Measurements from ENCODE around the gene DOP1A.

Gene DOP1A

DNA sequence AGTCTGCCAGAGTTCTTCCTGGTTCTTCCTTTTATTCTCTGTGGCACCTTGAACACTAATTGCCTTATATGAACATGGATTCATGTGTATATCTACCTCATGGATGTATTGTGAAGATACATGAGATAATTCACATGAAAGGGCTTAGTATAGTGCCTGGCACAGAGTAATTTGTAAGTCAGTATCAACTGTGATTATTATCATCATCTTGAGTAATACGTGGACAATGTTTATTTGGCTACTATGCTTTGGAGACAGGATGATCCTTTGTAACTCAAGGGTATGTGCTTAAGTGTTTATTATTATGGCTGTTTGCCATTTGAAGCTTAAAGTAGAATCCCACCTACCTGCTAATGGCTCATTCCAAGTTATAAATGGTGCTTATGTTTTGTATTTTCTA, 16.0 kb downstream of the DOP1A start:
- no peak for DNase-seq

DNA sequence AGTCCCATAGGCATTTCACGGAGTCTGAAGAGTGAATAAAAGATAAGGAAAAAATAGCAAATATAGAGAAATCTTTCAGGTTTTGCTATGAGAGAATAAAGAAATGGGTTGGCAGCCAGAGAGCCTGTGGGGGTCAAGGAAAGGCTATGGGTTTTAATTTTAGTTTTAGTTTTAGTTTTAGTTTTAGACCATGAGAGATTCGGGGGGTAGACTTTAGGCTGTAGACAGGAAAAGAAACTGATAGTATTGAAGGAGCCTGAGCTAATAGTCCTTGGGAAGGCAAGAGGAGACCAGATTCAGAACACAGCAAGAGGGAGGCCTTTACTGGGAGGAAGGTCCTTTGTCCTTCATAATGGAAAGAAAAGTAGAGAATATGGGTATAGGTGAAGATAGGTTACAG, 19.3 kb downstream of the DOP1A start:
- DNase-seq, result peak; percentile 78

DNA sequence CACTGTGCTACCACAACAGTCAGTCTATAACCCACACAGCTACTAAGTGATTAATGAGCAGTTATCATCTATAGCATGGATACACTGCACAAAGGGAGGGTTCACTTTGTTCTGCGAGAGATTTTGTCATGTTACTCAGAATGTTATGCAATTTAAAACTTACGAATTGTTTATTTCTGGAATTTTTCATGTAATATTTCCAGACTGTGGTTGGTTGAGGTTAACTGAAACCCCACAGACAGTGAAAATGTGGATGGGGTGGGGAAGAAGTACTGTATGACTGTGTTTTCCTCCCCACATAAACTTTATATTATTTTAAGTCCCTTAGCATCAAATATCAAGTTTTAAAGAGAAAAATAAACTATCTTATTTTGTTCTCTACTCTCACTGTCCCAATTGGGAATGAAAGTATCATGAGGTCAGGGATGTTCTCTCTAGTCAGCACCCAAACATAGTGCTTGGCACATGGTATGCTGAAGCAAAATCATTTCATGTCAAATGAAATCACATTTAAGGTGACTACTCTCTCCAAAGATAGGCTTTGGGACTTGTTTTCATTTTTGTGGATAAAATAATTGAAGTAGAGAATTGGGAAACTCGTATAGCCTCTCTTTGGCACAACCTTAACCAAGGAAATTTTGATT, 25.4 kb downstream of the DOP1A start:
- peak; percentile 82 for DNase-seq

DNA sequence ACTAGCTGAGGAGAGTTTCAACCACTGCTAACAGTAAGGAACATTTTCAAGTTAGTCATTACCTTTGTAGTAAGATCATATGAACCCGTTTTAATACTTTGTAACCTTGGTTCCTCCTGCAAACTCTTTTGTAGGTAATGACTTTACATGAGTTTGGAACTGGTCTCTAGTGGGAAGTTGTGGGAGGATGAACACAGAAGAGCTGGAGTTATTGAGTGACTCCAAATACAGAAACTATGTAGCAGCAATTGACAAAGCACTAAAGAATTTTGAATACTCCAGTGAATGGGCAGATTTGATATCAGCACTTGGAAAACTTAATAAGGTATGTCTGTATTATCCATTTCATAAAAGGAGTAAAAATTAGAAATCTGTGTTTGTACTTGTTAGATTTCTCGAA, 29.3 kb downstream of the DOP1A start:
- no peak for DNase-seq

DNA sequence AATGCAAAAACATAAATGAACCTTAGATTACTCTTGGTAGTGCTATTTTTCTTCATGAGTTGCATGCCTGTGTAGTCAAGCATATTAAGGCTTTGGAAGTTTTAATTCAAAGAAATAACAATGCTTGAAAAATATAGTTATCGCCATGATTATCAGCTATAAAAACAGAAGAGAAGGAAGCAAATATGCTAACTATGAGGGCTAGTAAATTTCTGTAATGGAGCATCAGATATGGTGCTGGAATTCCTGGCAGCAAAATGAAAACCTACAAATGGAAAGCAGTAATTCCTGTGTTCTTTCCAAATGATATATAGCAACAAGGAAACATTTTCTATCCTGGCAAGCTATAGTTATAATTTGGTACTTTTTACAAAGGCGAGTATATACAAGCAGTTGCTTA, 29.7 kb downstream of the DOP1A start:
- no peak for DNase-seq

DNA sequence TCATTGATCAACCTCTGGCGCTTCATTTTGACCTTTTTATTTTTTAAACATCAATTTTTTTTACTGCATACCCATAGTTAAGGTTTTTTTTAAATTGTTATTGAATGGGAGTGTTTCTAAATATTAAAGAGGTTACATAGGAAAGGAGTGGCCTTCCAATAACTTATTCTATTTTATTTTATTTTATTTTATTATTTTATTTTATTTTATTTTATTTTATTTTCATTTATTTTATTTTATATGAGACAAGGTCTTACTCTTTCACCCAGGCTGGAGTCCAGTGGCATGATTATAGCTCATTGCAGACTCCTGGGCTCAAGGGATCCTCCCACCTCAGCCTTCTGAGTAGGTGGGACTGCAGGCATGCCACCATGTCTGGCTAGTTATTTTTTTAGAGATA, 30.2 kb downstream of the DOP1A start:
- no peak for DNase-seq

DNA sequence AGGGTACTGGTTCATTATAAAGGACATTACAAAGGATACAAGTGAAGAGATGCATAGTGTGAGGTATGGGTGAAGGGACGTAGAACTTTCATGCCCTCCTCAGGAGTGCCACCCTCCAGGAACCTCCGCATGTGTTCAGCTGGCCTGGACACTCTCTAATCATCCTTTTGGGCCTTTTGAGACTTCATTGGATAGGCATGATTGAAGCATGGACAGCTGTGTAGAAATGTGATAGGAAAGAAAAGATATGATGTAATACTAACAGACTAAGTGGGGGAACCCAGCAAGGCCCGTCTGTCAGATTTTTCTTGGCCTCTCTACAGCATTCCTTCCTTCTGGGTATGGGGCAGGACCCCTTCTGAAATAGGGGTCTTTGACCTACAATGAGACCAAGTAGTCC, 31.1 kb downstream of the DOP1A start:
- no peak for DNase-seq

DNA sequence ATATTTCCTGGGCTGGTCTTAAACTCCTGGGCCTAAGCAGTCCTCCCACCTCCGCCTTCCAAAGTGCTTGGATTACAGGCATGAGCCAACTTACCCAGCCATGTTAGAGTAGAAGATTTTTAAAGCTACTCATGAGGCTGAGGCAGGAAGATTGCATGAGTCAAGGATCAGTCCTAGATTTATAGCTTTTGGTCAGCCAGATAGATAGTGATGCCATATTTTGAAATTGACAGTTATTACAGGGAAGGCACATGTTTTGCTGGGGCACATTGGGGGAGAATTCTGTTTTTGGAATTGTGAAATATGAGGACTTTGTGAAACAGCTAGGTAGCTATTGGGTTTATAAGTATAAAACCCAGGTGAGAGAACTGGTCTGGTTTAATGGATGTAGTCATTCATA, 40.9 kb downstream of the DOP1A start:
- DNase-seq, result no peak

DNA sequence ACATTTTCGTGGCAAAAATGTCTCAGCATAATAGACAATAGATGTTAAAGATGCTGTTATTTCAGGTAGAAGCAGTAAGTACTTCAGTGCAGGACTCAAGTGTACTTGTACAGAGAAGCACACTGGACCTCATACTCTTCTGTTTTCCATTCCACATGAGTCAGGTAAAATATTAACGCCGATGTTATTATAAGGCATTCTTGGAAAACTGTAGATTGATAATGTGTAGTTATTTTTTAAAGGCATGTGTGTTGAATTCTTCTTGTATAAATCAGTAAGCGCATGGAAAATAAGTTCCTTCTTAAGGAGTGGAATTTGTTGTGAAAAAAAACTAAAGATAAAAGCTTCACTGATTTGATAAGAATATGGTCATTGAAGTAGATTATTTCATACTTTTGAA, 45.8 kb downstream of the DOP1A start:
- no peak for DNase-seq

DNA sequence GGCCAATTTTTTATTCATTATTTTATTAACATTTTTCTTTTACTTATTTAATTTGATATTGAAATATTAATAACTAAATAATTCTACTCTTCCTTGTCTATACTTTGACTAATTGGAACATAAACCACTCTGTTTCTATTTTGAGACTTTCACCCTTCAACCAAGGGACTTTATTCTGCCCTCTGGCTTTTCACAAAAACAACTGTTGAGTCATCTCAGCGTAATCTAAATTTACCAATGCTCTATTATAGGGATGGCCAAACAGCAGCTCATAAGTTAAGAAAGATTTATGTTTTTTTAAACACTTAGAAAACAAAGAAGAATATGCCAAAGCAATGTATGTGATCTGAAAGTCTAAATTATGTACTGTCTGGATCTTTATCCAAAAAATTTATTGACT, 46.7 kb downstream of the DOP1A start:
- no peak for DNase-seq

DNA sequence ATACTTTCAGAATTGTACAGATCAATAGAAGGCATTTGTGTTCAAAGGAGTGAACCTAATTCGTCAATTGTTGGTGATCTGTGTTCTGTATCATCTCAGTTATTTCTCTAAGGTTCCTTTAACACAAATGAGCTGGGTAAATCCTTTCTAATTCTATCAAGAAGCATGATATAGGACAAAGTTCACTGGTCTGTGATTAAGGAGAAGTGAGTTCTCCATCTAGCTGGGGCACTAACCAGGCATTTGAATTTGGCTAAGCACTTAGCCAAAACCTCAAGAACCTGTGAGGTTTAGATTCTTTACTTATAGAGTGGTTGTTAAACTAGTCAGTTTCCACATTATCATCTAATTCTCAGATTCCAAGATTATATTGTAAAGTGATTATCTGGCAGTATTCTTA, 50.3 kb downstream of the DOP1A start:
- DNase-seq, result peak; percentile 14

DNA sequence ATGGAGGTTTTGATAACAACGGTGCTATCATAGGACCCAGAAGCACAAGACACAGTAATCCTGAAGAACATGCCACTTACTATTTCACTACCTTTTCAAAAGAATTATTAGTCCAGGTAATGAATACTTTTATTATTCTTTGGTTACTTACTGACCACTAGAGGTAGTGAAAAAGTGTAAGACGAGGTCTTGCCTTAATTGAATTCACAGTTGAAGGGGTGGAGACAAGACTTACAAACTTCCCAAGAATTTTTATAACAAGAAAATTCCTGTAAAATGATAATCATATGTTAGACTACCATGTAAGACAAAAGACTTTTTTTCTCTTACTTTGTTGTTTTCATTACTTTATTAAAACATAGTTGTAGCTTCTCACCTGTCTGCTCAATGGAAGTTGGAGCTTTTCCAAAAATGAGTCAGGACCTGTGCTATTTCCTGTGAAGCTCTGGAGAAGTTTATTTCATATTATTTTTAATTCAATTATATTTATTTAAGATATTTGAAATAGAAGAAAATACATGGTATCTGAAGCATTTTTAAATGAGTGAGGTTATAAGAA, 52.4 kb downstream of the DOP1A start:
- DNase-seq, result no peak

DNA sequence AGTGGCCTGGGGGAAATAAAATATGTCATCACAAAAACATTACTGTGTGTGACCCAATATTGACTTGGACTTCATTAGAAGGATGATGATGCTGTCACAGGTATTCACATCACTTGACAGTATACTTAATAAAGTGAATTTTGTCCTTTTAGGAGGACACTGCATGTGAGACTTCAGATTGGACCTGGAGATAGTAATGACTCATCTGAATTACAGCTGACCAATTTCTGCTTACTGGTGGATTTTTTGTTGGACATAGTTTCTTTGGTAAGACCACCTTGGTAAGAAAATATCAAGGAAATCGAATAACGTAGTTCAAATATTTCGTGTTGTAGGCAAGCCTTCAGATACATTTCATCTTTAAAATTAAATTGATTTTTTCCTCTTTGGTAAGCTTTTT, 57.1 kb downstream of the DOP1A start:
- no peak for DNase-seq

DNA sequence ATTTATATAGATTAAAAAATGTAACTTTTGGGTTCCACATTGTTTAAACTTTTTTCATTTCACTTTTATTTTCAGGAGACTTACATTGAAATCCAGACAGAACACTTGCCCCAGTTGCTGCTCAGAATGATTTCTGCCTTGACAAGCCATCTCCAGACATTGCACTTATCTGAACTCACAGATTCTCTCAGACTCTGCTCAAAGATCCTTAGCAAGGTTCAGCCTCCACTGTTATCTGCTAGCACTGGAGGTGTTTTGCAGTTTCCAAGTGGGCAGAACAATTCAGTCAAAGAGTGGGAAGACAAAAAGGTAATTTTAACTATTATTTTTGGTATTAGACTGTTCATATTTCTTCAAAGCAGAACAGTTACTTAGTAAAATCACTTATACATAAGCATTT, 58.0 kb downstream of the DOP1A start:
- DNase-seq, result no peak

DNA sequence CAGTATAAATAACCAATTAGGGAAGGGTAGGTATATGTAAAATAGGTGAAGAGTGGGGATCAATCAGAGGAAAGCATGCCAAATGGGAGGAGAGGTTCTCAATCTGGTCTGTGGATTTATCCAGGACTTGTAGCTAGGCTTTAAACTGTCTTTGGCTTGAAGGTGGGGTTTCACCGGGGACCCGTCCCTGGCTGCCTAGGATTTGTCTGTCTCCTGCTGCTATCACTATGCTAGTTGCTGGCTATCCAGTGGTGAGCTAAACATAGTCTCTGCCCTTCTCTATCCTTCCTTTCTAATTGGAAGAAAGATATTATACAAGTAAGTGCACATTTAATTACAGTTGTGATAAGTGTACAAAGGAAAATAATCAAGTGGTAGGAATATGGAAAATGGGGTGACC, 58.8 kb downstream of the DOP1A start:
- DNase-seq, result no peak

DNA sequence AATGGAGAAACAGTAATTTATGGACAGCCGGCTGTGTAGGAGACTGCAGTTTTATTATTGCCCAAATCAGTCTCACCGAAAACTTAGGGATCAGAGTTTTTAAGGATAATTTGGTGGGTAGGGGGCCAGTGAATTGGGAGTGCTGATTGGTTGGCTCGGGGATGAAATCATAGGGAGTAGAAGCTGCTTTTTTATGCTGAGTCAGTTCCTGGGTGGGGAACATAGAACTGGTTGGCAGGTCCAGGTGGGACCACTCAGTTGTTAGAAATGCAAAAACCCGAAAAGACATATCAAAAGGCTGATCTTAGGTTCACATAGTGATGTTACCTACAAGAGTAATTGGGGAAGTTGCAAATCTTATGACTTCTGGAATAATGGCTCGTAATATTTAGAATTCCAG, 59.3 kb downstream of the DOP1A start:
- no peak for DNase-seq

DNA sequence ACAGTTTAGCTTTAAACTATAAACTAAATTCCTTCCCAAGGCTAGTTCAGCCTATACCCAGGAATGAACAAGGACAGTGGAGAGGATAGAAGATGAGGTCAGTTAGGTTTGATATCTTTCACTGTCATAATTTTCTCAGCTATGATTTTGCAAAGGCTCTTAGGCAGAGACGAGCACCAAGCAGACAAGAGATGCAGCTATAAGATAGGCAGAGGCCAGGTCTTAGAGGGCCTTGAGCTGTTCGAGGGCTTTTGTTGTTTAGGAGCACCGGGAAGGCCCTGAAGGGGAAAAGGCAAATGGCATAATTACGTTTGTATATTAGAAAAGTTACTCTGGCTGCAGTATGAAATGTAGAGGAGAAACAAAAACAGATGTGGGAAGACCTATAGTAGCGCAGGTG, 59.8 kb downstream of the DOP1A start:
- no peak for DNase-seq

DNA sequence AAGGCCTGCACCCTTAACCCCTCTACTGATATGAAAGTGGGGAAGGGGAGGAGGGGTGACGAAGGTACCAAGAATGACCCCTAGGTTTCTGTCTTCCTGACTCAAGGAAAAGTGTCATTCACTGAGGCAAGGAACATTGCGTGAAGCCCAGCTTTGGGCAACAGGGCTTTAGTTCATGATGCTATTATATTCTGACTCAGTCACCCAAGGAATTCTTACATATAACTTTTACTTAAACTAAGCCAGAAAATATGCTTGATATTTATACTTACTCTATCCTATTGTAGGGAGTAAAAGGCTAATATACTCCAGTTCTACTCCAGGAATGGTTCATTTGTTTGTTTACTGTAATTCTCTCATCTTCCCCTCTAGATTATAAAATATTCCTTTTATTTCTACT, 60.5 kb downstream of the DOP1A start:
- no peak for DNase-seq

DNA sequence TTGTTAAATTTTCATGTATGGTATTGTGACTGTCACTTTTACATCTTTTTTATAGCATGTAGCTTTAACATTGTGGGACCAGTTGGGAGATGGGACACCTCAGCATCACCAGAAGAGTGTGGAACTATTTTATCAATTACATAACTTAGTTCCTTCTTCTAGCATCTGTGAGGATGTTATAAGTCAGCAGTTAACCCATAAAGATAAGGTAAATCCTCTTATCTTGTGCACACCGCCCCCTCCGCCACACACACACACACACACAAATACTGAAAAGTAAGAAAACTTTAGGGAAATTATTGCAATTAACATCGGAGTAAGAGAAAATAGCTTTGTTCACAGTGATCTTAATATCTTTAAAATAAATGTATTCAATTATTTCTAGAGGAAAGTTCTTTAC, 64.7 kb downstream of the DOP1A start:
- DNase-seq, result no peak

DNA sequence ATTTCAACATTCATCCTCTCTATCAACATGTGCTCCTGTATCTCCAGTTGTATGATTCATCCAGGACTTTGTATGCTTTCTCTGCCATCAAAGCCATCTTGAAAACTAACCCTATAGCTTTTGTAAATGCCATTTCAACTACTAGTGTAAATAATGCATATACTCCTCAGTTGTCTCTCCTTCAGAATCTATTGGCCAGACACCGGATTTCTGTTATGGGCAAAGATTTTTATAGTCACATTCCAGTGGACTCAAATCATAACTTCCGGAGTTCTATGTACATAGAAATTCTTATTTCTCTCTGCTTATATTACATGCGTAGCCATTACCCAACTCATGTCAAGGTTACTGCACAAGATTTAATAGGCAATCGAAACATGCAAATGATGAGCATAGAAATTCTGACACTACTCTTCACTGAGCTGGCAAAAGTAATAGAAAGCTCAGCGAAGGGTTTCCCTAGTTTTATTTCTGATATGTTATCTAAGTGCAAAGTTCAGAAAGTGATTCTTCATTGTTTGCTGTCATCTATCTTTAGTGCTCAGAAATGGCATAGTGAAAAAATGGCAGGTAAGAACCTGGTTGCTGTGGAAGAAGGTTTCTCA, 70.7 kb downstream of the DOP1A start:
- DNase-seq, result no peak

DNA sequence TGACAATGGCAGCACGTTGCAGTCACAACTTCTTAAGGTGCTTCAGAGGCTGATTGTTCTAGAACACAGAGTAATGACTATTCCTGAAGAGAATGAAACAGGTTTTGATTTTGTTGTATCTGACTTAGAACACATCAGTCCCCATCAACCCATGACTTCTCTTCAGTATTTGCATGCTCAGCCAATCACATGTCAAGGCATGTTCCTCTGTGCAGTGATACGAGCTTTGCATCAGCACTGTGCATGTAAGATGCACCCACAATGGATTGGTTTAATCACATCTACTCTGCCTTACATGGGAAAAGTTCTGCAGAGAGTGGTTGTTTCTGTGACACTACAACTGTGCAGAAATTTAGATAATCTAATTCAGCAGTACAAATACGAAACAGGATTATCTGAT, 71.3 kb downstream of the DOP1A start:
- no peak for DNase-seq

DNA sequence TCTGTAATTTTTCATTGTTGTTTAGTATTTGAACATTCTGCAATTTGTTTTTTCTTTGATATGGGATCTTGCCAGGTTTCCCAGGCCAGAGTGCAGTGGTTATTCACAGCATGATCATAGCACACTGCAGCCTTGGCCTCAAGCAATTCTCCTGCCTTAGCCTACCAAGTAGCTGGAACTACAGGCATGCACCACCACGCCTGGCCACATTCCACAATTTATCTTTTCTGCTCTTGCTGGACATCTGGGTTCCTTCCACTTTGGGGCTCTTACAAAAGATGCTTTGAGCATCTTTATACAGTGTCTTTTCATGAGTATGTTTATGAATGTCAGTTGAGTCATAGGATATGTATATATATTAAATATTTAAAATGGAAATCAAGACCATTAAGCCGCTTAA, 83.6 kb downstream of the DOP1A start:
- no peak for DNase-seq

DNA sequence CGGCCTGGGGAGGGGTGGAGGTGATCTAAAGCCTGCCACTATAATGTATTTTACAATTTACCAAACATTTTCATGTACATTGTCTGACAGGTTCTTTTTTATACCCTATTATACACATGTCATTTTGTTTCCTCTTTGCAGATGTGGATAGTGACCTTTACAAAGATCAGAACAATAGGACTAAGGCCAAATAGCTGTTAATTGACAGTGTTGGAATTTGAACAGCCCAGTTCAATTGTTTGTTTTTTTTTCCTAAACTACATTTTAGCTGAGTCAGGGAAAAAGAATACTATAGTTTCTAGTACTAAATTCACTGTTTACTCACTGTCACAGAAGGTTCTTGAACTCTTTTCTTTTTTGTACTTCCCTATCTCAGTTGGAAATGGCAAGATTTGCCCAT, 85.4 kb downstream of the DOP1A start:
- DNase-seq, result no peak

DNA sequence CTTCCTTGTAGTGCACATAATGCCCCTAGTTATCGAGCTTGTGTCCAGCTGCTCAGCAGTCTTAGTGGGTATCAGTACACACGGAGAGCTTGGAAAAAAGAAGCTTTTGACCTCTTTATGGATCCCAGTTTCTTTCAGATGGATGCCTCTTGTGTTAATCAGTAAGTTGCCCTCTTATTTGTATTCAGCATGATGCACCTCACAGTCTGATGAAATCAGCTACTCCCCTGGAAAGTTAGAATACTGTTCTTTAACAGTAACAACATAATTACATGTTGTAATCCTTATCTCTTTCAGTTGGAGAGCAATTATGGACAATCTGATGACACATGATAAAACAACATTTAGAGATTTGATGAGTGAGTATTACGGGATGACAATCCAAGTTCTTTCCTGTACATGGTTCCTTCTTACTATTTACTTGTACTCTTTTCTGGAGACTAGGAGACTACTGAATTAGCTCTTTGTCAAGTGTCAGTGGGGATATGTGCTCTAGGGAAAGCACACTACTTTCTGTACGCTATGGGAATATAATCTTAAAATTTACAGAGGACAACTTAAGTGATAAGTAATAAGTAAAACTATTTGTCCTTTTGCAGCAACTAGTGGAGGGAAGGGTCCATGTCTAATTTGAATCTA, 86.5 kb downstream of the DOP1A start:
- no peak for DNase-seq

DNA sequence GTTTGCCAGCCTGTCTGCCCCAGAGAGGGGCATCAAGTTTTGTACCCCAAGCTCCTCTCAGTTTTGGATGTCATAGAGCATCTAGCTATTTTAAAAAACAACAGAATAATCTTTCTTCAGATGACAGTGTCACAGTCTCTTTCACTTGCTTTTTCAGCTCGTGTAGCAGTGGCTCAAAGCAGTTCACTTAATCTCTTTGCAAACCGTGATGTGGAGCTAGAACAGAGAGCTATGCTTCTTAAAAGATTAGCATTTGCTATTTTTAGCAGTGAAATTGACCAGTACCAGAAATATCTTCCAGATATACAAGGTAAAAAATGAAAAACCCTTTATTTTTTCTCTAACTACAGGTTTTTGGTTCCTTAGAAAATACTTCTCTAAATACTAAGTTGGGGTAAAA, 88.3 kb downstream of the DOP1A start:
- no peak for DNase-seq

Measured in inflammatory macrophage treated with lipopolysaccharide for 4 hours (primary cell).